Endothelial cell of umbilical vein (primary cell): ENCODE data around the gene ARPC5L. TPM values are rescaled to one million over a fixed set of nuclear protein-coding genes. Genes with fewer than 3 reads are reported as not detected.

Experiments used
- BruUV-seq: library from RNA; stranded (reverse); fragments of 400-500 nt; replicated peaks from 2 replicates; lab custom pipeline; 2021; lab: Mats Ljungman, UMichigan
- CTCF ChIA-PET: fragments of 300-600, 350-600 bp; sonication (Branson Sonifier 250); formaldehyde crosslinking; loops from one replicate; lab custom pipeline; 2021; ENCODE audit warnings: antibody characterized with exemption, inconsistent platforms; lab: Charles Lee
- POLR2A ChIA-PET: fragments of 300-600, 350-600 bp; sonication (Branson Sonifier 250); formaldehyde crosslinking; loops from one replicate; lab custom pipeline; 2021; ENCODE audit warnings: antibody characterized with exemption, inconsistent platforms; lab: Charles Lee
- DNase-seq: peaks from one replicate; pipeline ENCODE4 v3.0.0-alpha.2; 2011; ENCODE audit warnings: low read depth, low spot score
- FAIRE-seq: peaks from 2 replicates; lab custom pipeline; 2011; peaks lifted over from hg19 to GRCh38; lab: Jason Lieb, UNC
- H2AFZ ChIP-seq: 2 replicates; pipeline ENCODE4 v1.6.0; 2012; ENCODE audit warnings: low read depth, low read length, control low read depth, inconsistent platforms
- H3K27ac ChIP-seq: 2 replicates; pipeline ENCODE4 v1.5.1; 2011; ENCODE audit warnings: low read depth, mild to moderate bottlenecking, control low read depth, low read length, moderate library complexity; ENCODE audit not compliant: insufficient read depth
- H3K27me3 ChIP-seq, 2 experiments: 2 replicates each; pipeline versions ENCODE4 v1.6.0 to v1.6.1; 2011; ENCODE audit warnings: low read length in 2 of 2, mixed read lengths in 1 of 2; ENCODE audit not compliant: control insufficient read depth in 2 of 2, insufficient read depth in 2 of 2
- H3K36me3 ChIP-seq, 2 experiments: 2 replicates in 1 of 2; 3 replicates in 1 of 2; pipeline ENCODE4 v1.5.1; 2011; ENCODE audit warnings: low read length in 2 of 2, mild to moderate bottlenecking in 1 of 2, moderate library complexity in 1 of 2; ENCODE audit not compliant: control insufficient read depth in 2 of 2, insufficient read depth in 2 of 2; ENCODE audit errors: extremely low read depth in 1 of 2
- H3K4me1 ChIP-seq: 3 replicates; pipeline ENCODE4 v1.5.1; 2011; ENCODE audit warnings: mild to moderate bottlenecking, low read length; ENCODE audit not compliant: control insufficient read depth, insufficient read depth; ENCODE audit errors: extremely low read depth
- H3K4me2 ChIP-seq: 2 replicates; pipeline ENCODE4 v1.6.1; 2011; ENCODE audit warnings: low read length, control low read depth, mixed read lengths; ENCODE audit not compliant: insufficient read depth
- H3K4me3 ChIP-seq, 3 experiments: fragments of 200-600 bp in 1 of 3; sonication (generic), shearing (Covaris generic) in 1 of 3; replicated peaks in 1 of 3; 2 replicates each; pipeline ENCODE4 v1.5.1; 2011 to 2016; ENCODE audit warnings: control low read depth in 3 of 3, low read length in 3 of 3, mild to moderate bottlenecking in 2 of 3, inconsistent platforms in 1 of 3, low read depth in 1 of 3, moderate library complexity in 1 of 3; ENCODE audit not compliant: insufficient read depth in 1 of 3
- H3K79me2 ChIP-seq: 2 replicates; pipeline ENCODE4 v1.6.0; 2012; ENCODE audit warnings: low read length, inconsistent platforms; ENCODE audit not compliant: control insufficient read depth, insufficient read depth
- H3K9ac ChIP-seq: replicated peaks from 2 replicates; pipeline ENCODE3; 2011; ENCODE audit warnings: low read length, control low read depth; ENCODE audit not compliant: insufficient read depth; ENCODE audit errors: extremely low read depth
- H3K9me1 ChIP-seq: replicated peaks from 3 replicates; pipeline ENCODE4 v1.6.0; 2011; ENCODE audit warnings: mild to moderate bottlenecking, low read length; ENCODE audit not compliant: control insufficient read depth, insufficient read depth; ENCODE audit errors: extremely low read depth
- H3K9me3 ChIP-seq: replicated peaks from 2 replicates; pipeline ENCODE4 v1.5.1; 2012; ENCODE audit warnings: low read length, inconsistent platforms; ENCODE audit not compliant: control insufficient read depth, insufficient read depth
- H4K20me1 ChIP-seq: replicated peaks from 2 replicates; pipeline ENCODE3; 2011; ENCODE audit warnings: mild to moderate bottlenecking, low read length; ENCODE audit not compliant: control insufficient read depth, insufficient read depth; ENCODE audit errors: extremely low read depth
- EZH2 ChIP-seq: IDR thresholded peaks from 2 replicates; pipeline ENCODE4 v1.6.1; 2012; ENCODE audit warnings: borderline replicate concordance, low read depth, mild to moderate bottlenecking, moderate library complexity, low read length, inconsistent platforms; ENCODE audit not compliant: severe bottlenecking
- FOS ChIP-seq: IDR thresholded peaks from 2 replicates; pipeline ENCODE4 v1.6.1; 2011; ENCODE audit warnings: mild to moderate bottlenecking, low read length, moderate library complexity, borderline replicate concordance; ENCODE audit not compliant: insufficient read depth
- GATA2 ChIP-seq: IDR thresholded peaks from 2 replicates; pipeline ENCODE4 v1.7.0; 2011; ENCODE audit warnings: low read depth, mild to moderate bottlenecking, moderate library complexity, mixed read lengths, low read length; ENCODE audit not compliant: insufficient read length, insufficient read depth
- JUN ChIP-seq: IDR thresholded peaks from 2 replicates; pipeline ENCODE4 v1.6.1; 2011; ENCODE audit warnings: borderline replicate concordance, low read depth; ENCODE audit not compliant: insufficient read length, insufficient read depth
- MYC ChIP-seq: IDR thresholded peaks from one replicate; pipeline ENCODE4 v1.6.1; 2011; ENCODE audit warnings: mild to moderate bottlenecking, low read depth, low read length
- POLR2A ChIP-seq: IDR thresholded peaks from 2 replicates; pipeline ENCODE4 v1.6.1; 2012; ENCODE audit warnings: low read depth, mild to moderate bottlenecking, control low read depth, low read length
- POLR2AphosphoS5 ChIP-seq: IDR thresholded peaks from 2 replicates; pipeline ENCODE4 v1.6.1; 2012; ENCODE audit warnings: low read depth, mild to moderate bottlenecking, control low read depth, low read length, moderate library complexity; ENCODE audit not compliant: insufficient read depth
- dilution Hi-C: fragments of 300-500 bp; cut with MboI; formaldehyde crosslinking; loops from one replicate; pipeline ENCODE4 v1.15.0; 2019; ENCODE audit warnings: low sequenced_read_pairs; ENCODE audit not compliant: extremely low pct_ligation_motif_present
- intact Hi-C: fragments of 100-400 bp; cut with micrococcal nuclease; formaldehyde crosslinking; loops from one replicate; pipeline ENCODE4 v1.10.0; 2022
- polyA plus RNA-seq, 4 experiments: library from polyadenylated mRNA; depleted of rRNA in 3 of 4; stranded (reverse) in 3 of 4; unstranded in 1 of 4; fragments of >200 nt; gene quantifications; 2 replicates each; pipeline versions ENCODE4 v1.2.1 to v1.2.3, GENCODE V29; 2011 to 2012; ENCODE audit warnings: missing spikeins in 1 of 4
- total RNA-seq: library from RNA; stranded (reverse); gene quantifications from 2 replicates; pipeline ENCODE4 v1.2.3, GENCODE V29; 2021
- TF ChIP-seq, protein P1 (sequence below), 2 donors: IDR thresholded peaks; 1 replicate in 1 of 2; 2 replicates in 1 of 2; pipeline ENCODE4 v1.5.1; 2011; ENCODE audit warnings: low read length in 2 of 2, mild to moderate bottlenecking in 2 of 2, moderate library complexity in 2 of 2, control low read depth in 1 of 2, inconsistent platforms in 1 of 2, low read depth in 1 of 2; ENCODE audit not compliant: insufficient read depth in 1 of 2; ENCODE audit errors: extremely low read depth in 1 of 2
- TF ChIP-seq, protein P2 (sequence below): IDR thresholded peaks from 2 replicates; pipeline ENCODE4 v1.6.1; 2011; ENCODE audit not compliant: insufficient read depth, insufficient read length

ARPC5L gene
- total and polyA plus RNA-seq, 2 donors (not counting 3 experiments of a cell fraction or from before 2014, with no cell fraction given): 60.7 to 68.1 TPM

- intact Hi-C loops: no loop called here
- no TSS peak for BruUV-seq
- no peak overlapping the region for H3K4me3 ChIP-seq
- no peaks in the 10 kb centered on the region for H3K9me1 ChIP-seq
- H3K4me2 ChIP-seq: no peak overlapping the region
- H3K79me2 ChIP-seq: no peaks in the 10 kb centered on the region
- no peak overlapping the region for H3K27ac ChIP-seq
- ChIA-PET CTCF (no interaction called here), POLR2A (no interaction called here)
- no peak overlapping the region for H2AFZ ChIP-seq
- DNase-seq (no peak), FAIRE-seq (no peak)
- H3K27me3 ChIP-seq: no peaks in the 10 kb centered on the region
- dilution Hi-C loops: no loop called here
- H4K20me1 ChIP-seq: no peaks in the 10 kb centered on the region
- TF ChIP-seq, protein P1, sequence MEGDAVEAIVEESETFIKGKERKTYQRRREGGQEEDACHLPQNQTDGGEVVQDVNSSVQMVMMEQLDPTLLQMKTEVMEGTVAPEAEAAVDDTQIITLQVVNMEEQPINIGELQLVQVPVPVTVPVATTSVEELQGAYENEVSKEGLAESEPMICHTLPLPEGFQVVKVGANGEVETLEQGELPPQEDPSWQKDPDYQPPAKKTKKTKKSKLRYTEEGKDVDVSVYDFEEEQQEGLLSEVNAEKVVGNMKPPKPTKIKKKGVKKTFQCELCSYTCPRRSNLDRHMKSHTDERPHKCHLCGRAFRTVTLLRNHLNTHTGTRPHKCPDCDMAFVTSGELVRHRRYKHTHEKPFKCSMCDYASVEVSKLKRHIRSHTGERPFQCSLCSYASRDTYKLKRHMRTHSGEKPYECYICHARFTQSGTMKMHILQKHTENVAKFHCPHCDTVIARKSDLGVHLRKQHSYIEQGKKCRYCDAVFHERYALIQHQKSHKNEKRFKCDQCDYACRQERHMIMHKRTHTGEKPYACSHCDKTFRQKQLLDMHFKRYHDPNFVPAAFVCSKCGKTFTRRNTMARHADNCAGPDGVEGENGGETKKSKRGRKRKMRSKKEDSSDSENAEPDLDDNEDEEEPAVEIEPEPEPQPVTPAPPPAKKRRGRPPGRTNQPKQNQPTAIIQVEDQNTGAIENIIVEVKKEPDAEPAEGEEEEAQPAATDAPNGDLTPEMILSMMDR (IDR thresholded peaks at IDR 0.05; ENCODE audit: extremely low read depth in 1 of 2, insufficient read depth in 1 of 2, low read depth in 1 of 2, low read length in 2 of 2): no peak
- TF ChIP-seq MYC: no peak
- TF ChIP-seq GATA2: no peak
- TF ChIP-seq EZH2: no peak
- no peak for TF ChIP-seq JUN
- no peak for TF ChIP-seq FOS
- TF ChIP-seq, protein P2, sequence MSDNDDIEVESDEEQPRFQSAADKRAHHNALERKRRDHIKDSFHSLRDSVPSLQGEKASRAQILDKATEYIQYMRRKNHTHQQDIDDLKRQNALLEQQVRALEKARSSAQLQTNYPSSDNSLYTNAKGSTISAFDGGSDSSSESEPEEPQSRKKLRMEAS: no peak
- TF ChIP-seq POLR2AphosphoS5: no peak
- TF ChIP-seq POLR2A: no peak
- peaks cover 8% of the 10 kb centered on the region for H3K4me1 ChIP-seq
- no peak overlapping the region for H3K9ac ChIP-seq
- H3K36me3 ChIP-seq: peaks cover 0 to 8% of the 10 kb centered on the region in 2 experiments
- no peaks in the 10 kb centered on the region for H3K9me3 ChIP-seq
Measured at GRCh38 chr9:124899845-124900244, 37.9 kb downstream of the ARPC5L start.
